Retinal pigment epithelial cell (primary cell): ENCODE measurements around the gene TMEM198.

Experiments used
- DNase-seq: peaks from one replicate; pipeline ENCODE4 v3.0.0-alpha.2; 2010; ENCODE audit warnings: low read depth
- H3K4me3 ChIP-seq: 2 replicates; pipeline ENCODE4 v1.5.1; 2011; ENCODE audit warnings: mild to moderate bottlenecking, low read length, control low read depth, moderate library complexity
- CTCF ChIP-seq: conservative IDR thresholded peaks from 2 replicates; pipeline ENCODE4 v1.5.1; 2011; ENCODE audit warnings: low read depth, low read length, control low read depth, inconsistent platforms

The TMEM198 gene

GRCh38 chr2:219533930-219534661 is 9.7 kb upstream of the TMEM198 start:
- no peak for DNase-seq
- no peak for TF ChIP-seq CTCF
- no peak overlapping the region for H3K4me3 ChIP-seq

GRCh38 chr2:219536425-219536824 is 7.4 kb upstream of the TMEM198 start:
- TF ChIP-seq CTCF = no peak
- H3K4me3 ChIP-seq = no peak overlapping the region
- DNase-seq = no peak

GRCh38 chr2:219536967-219537366 is 6.9 kb upstream of the TMEM198 start:
- no peak for DNase-seq
- TF ChIP-seq CTCF = no peak
- H3K4me3 ChIP-seq = no peak overlapping the region

- no peak overlapping the region for H3K4me3 ChIP-seq
- DNase-seq = no peak
- TF ChIP-seq CTCF = peak; percentile 36
Observed at GRCh38 chr2:219537657-219538488, 6.0 kb upstream of the TMEM198 start.

- no peak overlapping the region for H3K4me3 ChIP-seq
- no peak for TF ChIP-seq CTCF
- DNase-seq = no peak
Observed at GRCh38 chr2:219538504-219538951, 5.3 kb upstream of the TMEM198 start.

GRCh38 chr2:219538956-219539788 is 4.7 kb upstream of the TMEM198 start:
- DNase-seq = no peak
- H3K4me3 ChIP-seq = no peak overlapping the region
- no peak for TF ChIP-seq CTCF
